SU-DHL-6 (cell line): ENCODE data around the gene PLEKHA7.

ENCODE experiments used
- CTCF ChIP-seq: fragments of 200-600 bp; sonication (generic); IDR thresholded peaks from one replicate; pipeline ENCODE4 v1.5.1; 2017; ENCODE audit warnings: antibody characterized with exemption, mild to moderate bottlenecking, low read length, moderate library complexity; ENCODE audit not compliant: insufficient read depth, poor library complexity, severe bottlenecking
- EZH2phosphoT487 ChIP-seq: fragments of 200-600 bp; sonication (generic), shearing (Covaris generic); conservative IDR thresholded peaks from 2 replicates; pipeline ENCODE4 v1.6.1; 2018; ENCODE audit warnings: mild to moderate bottlenecking, antibody characterized with exemption, low read length, moderate library complexity, mixed read lengths

DNA sequence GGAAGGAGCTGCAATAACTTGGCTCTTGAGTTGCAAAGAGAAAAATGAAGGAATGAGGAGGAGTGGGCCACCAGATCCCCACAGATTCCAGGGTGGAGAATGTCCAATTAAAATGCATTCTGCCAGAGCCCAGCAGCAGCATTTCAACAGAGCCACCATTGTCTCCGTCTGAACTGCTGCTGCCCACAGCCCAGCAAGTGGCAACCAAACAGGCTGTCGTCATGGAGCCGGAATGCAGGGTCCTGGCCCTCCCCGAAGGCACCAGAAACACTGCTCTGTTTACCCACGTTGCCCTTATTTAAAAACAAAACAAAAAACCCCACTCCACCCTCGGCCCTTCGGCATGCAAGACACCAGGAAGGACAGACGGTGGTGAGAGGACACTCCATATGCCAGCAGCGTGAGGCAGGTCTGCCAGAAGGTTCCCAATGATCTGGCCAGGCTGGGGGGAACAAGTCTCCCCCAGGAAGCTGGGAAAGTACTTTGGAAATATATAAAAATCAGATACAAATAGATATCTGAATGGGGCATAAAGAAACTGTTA is 32.5 kb downstream of the PLEKHA7 start:
- TF ChIP-seq CTCF (no peak), EZH2phosphoT487 (no peak)
